ENCODE results near the gene DCAF12. TPM values are rescaled to one million over a fixed set of nuclear protein-coding genes. Genes with fewer than 3 reads are reported as not detected.
A peak's percentile ranks its signal among the peaks of the same experiment; 100 is the strongest.

DCAF12 gene
- total RNA-seq (10 to 100 TPM; 30.4 to 45.8 TPM), polyA plus RNA-seq (ENCODE audit: insufficient read length in 6 of 6) (10 to 100 TPM; 62.2 to 70.9 (median 67.7) TPM)
- long read RNA-seq, donor 1, transcript DCAF12-201 (9 exons, 3,667 nt) = major isoform, 34 of 64 reads
- long read RNA-seq, donor 1, partial matches to known transcripts = 29 of 64 reads
- long read RNA-seq, donor 1, other reads (novel, unspliced or antisense) = 0 of 64 reads
- long read RNA-seq, donor 2, transcript DCAF12-201 (9 exons, 3,667 nt) = major isoform, 16 of 32 reads
- long read RNA-seq, donor 2, partial matches to known transcripts = 16 of 32 reads
- long read RNA-seq, donor 2, other reads (novel, unspliced or antisense) = 0 of 32 reads
- long read RNA-seq, donor 3, transcript DCAF12-201 (9 exons, 3,667 nt) = major isoform, 18 of 29 reads
- long read RNA-seq, donor 3, partial matches to known transcripts = 11 of 29 reads
- long read RNA-seq, donor 3, other reads (novel, unspliced or antisense) = 0 of 29 reads
- long read RNA-seq, donor 4, transcript DCAF12-201 (9 exons, 3,667 nt) = major isoform, 5 of 7 reads
- long read RNA-seq, donor 4, partial matches to known transcripts = 2 of 7 reads
- long read RNA-seq, donor 4, other reads (novel, unspliced or antisense) = 0 of 7 reads
- long read RNA-seq, donor 5, transcript DCAF12-201 (9 exons, 3,667 nt) = major isoform, 18 of 18 reads
- long read RNA-seq, donor 5, partial matches to known transcripts = 0 of 18 reads
- long read RNA-seq, donor 5, other reads (novel, unspliced or antisense) = 0 of 18 reads
- long read RNA-seq, donor 6, transcript DCAF12-201 (9 exons, 3,667 nt) = major isoform, 16 of 16 reads
- long read RNA-seq, donor 6, partial matches to known transcripts = 0 of 16 reads
- long read RNA-seq, donor 6, other reads (novel, unspliced or antisense) = 0 of 16 reads
- long read RNA-seq, donor 7, transcript DCAF12-201 (9 exons, 3,667 nt) = major isoform, 9 of 9 reads
- long read RNA-seq, donor 7, partial matches to known transcripts = 0 of 9 reads
- long read RNA-seq, donor 7, other reads (novel, unspliced or antisense) = 0 of 9 reads
- long read RNA-seq, donor 8, transcript DCAF12-201 (9 exons, 3,667 nt) = major isoform, 16 of 16 reads
- long read RNA-seq, donor 8, partial matches to known transcripts = 0 of 16 reads
- long read RNA-seq, donor 8, other reads (novel, unspliced or antisense) = 0 of 16 reads
- long read RNA-seq, donor 9 = 0 reads
- long read RNA-seq, donor 10, partial matches to known transcripts = 0 of 4 reads
- long read RNA-seq, donor 10, other reads (novel, unspliced or antisense) = 1 of 4 reads
- long read RNA-seq, donor 11, transcript DCAF12-201 (9 exons, 3,667 nt) = major isoform, 6 of 6 reads
- long read RNA-seq, donor 11, partial matches to known transcripts = 0 of 6 reads
- long read RNA-seq, donor 11, other reads (novel, unspliced or antisense) = 0 of 6 reads
- long read RNA-seq, donor 12, transcript DCAF12-201 (9 exons, 3,667 nt) = major isoform, 11 of 11 reads
- long read RNA-seq, donor 12, partial matches to known transcripts = 0 of 11 reads
- long read RNA-seq, donor 12, other reads (novel, unspliced or antisense) = 0 of 11 reads

GRCh38 chr9:34126207-34127034 lies at the start of gene DCAF12:
TSS of gene DCAF12 (minus strand) at chr9:34126698. CDS start at chr9:34126431, 267 bp downstream.
- Histone ChIP-seq H3K9me3 (no peaks in the 10 kb centered on the region), H3K4me3 (peak within 1 kb of the TSS; percentile 62 to 95), H3K27me3 (no peaks in the 10 kb centered on the region), H3K27ac (peak within 1 kb of the TSS; percentile 90 to 95), H3K4me1 (peaks cover 25 to 48% of the 10 kb centered on the region in 2 donors), H3K36me3 (peaks cover 0 to 20% of the 10 kb centered on the region in 2 donors)
- DNase-seq = peak; percentile 92 to 97 (median 94)
- intact Hi-C loops (cut with DNase I) = no loop called here
- ATAC-seq = peak; percentile 95
- TF ChIP-seq, protein P1, sequence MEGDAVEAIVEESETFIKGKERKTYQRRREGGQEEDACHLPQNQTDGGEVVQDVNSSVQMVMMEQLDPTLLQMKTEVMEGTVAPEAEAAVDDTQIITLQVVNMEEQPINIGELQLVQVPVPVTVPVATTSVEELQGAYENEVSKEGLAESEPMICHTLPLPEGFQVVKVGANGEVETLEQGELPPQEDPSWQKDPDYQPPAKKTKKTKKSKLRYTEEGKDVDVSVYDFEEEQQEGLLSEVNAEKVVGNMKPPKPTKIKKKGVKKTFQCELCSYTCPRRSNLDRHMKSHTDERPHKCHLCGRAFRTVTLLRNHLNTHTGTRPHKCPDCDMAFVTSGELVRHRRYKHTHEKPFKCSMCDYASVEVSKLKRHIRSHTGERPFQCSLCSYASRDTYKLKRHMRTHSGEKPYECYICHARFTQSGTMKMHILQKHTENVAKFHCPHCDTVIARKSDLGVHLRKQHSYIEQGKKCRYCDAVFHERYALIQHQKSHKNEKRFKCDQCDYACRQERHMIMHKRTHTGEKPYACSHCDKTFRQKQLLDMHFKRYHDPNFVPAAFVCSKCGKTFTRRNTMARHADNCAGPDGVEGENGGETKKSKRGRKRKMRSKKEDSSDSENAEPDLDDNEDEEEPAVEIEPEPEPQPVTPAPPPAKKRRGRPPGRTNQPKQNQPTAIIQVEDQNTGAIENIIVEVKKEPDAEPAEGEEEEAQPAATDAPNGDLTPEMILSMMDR (IDR thresholded peaks at IDR 0.05) = no peak

DNA sequence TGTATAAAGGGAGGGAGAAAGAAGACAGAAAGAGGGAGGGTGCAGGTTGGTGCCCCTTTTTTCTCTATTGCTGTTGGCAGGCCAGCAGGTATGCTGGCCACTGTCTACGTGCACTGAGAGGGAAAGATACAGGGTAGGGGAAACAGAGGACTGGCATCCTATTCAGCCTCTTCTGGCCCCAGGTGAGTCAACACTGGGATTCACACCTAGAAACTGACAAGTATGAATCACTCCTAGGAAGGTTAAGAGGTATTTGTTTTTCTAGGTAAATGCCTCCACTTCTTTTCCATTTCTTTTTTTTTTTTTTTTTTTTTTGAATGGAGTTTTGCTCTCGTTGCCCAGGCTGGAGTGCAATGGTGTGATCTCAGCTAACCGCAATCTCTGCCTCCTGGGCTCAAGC lies 49.6 kb upstream of the DCAF12 start:
- TF ChIP-seq, protein P1 (IDR thresholded peaks at IDR 0.05) = no peak
- no peak overlapping the region for H3K27ac ChIP-seq
- no peaks in the 10 kb centered on the region for H3K9me3 ChIP-seq
- H3K4me1 ChIP-seq = peaks cover 0 to 30% of the 10 kb centered on the region in 2 donors
- no peaks in the 10 kb centered on the region for H3K27me3 ChIP-seq
- ATAC-seq (peak; percentile 23), DNase-seq (no peak)
- H3K36me3 ChIP-seq = no peaks in the 10 kb centered on the region
- intact Hi-C loops (cut with DNase I) = no loop called here
- no peak overlapping the region for H3K4me3 ChIP-seq

GRCh38 chr9:34171753-34172535 lies 45.4 kb upstream of the DCAF12 start:
- intact Hi-C loops (cut with DNase I) = no loop called here
- peak overlapping the region in 1 of 2 donors; percentile 79 for H3K27ac ChIP-seq

More at GRCh38 chr9:34171753-34172535, 45.4 kb upstream of the DCAF12 start:
- DNase-seq (peak in 1 of 4 donors; percentile 50), ATAC-seq (no peak)
- Histone ChIP-seq H3K9me3 (no peaks in the 10 kb centered on the region), H3K36me3 (no peaks in the 10 kb centered on the region), H3K4me3 (no peak overlapping the region), H3K27me3 (no peaks in the 10 kb centered on the region), H3K4me1 (peaks cover 0 to 28% of the 10 kb centered on the region in 2 donors)
- TF ChIP-seq, protein P1 (IDR thresholded peaks at IDR 0.05) = no peak
